CD8-positive, alpha-beta memory T cell (primary cell): ENCODE data around the gene TAX1BP1. TPM values are rescaled to one million over a fixed set of nuclear protein-coding genes. Genes with fewer than 3 reads are reported as not detected.

Experiments used
- CTCF ChIA-PET: fragments of 350-600 bp; sonication (Branson Sonifier 250); formaldehyde crosslinking; loops from one replicate; lab custom pipeline; 2021; ENCODE audit warnings: antibody characterized with exemption; lab: Charles Lee
- POLR2A ChIA-PET: fragments of 350-600 bp; sonication (Branson Sonifier 250); formaldehyde crosslinking; loops from one replicate; lab custom pipeline; 2021; ENCODE audit warnings: antibody characterized with exemption; lab: Charles Lee
- DNase-seq, 5 donors: peaks; one replicate each; pipeline versions ENCODE4 v3.0.0 to v3.0.0-alpha.2; 2020 to 2022; ENCODE audit warnings: mixed read lengths in 1 of 5
- H3K27ac ChIP-seq: one replicate; pipeline ENCODE4 v1.7.0; 2013; ENCODE audit warnings: low read depth, mild to moderate bottlenecking, low read length, moderate library complexity
- H3K27me3 ChIP-seq: 2 replicates; pipeline ENCODE4 v1.7.0; 2013; ENCODE audit warnings: low read length, mild to moderate bottlenecking; ENCODE audit not compliant: insufficient read depth, poor library complexity, severe bottlenecking
- H3K36me3 ChIP-seq: 2 replicates; pipeline ENCODE4 v1.7.0; 2013; ENCODE audit warnings: mild to moderate bottlenecking, low read length, moderate library complexity; ENCODE audit not compliant: insufficient read depth
- H3K4me1 ChIP-seq: 2 replicates; pipeline ENCODE4 v1.7.0; 2013; ENCODE audit warnings: mild to moderate bottlenecking, low read length, moderate library complexity; ENCODE audit not compliant: insufficient read depth
- H3K4me3 ChIP-seq: 2 replicates; pipeline ENCODE4 v1.7.0; 2013; ENCODE audit warnings: mild to moderate bottlenecking, low read length
- H3K9me3 ChIP-seq: 2 replicates; pipeline ENCODE4 v1.7.0; 2013; ENCODE audit warnings: mild to moderate bottlenecking, low read length
- H3K27ac Mint-ChIP-seq, 8 donors: one replicate each; pipeline ENCODE4 v1.8.0; 2020 to 2021; ENCODE audit warnings: mixed read lengths in 8 of 8, mild to moderate bottlenecking in 6 of 8, inconsistent platforms in 3 of 8, moderate library complexity in 3 of 8
- H3K27me3 Mint-ChIP-seq, 2 donors: one replicate each; pipeline ENCODE4 v1.8.0; 2020 to 2021; ENCODE audit warnings: mixed read lengths in 2 of 2, mild to moderate bottlenecking in 1 of 2, moderate library complexity in 1 of 2
- H3K36me3 Mint-ChIP-seq, 3 donors: one replicate each; pipeline ENCODE4 v1.8.0; 2020 to 2021; ENCODE audit warnings: mixed read lengths in 3 of 3, inconsistent platforms in 1 of 3, mild to moderate bottlenecking in 1 of 3
- H3K4me1 Mint-ChIP-seq, 3 donors: one replicate each; pipeline ENCODE4 v1.8.0; 2020 to 2021; ENCODE audit warnings: mixed read lengths in 3 of 3, inconsistent platforms in 1 of 3, mild to moderate bottlenecking in 1 of 3
- H3K4me3 Mint-ChIP-seq, 7 donors: one replicate each; pipeline ENCODE4 v1.8.0; 2020 to 2021; ENCODE audit warnings: mixed read lengths in 7 of 7, mild to moderate bottlenecking in 6 of 7, moderate library complexity in 4 of 7, inconsistent platforms in 2 of 7
- H3K9me3 Mint-ChIP-seq, 5 donors: one replicate each; pipeline ENCODE4 v1.8.0; 2020 to 2022; ENCODE audit warnings: mixed read lengths in 5 of 5, mild to moderate bottlenecking in 3 of 5, moderate library complexity in 2 of 5, inconsistent platforms in 1 of 5
- polyA plus RNA-seq: library from polyadenylated mRNA; unstranded; fragments of 300-500 nt; fragmentation: Illumina TruSeq; gene quantifications from one replicate; pipeline ENCODE4 v1.2.3, GENCODE V29; 2021
- total RNA-seq, 2 experiments: library from RNA; stranded (reverse); gene quantifications; one replicate each; pipeline ENCODE4 v1.2.3, GENCODE V29; 2021

Gene TAX1BP1
- total and polyA plus RNA-seq, 3 experiments from 2014 or later, result 80.8 to 135 (median 82.1) TPM

- H3K9me3 Mint-ChIP-seq, result no peaks in the 10 kb centered on the region
- Histone ChIP-seq H3K4me3 (no peak overlapping the region), H3K9me3 (no peaks in the 10 kb centered on the region), H3K27me3 (no peaks in the 10 kb centered on the region), H3K4me1 (no peaks in the 10 kb centered on the region), H3K36me3 (peaks cover 17% of the 10 kb centered on the region), H3K27ac (no peak overlapping the region)
- H3K27ac Mint-ChIP-seq, result no peak overlapping the region
- peaks cover 8 to 19% (median 10%) of the 10 kb centered on the region in 3 donors for H3K4me1 Mint-ChIP-seq
- no peaks in the 10 kb centered on the region for H3K27me3 Mint-ChIP-seq
- H3K4me3 Mint-ChIP-seq, result no peak overlapping the region
- ChIA-PET CTCF (interaction anchor here (1.1 kb wide), 1 partner anchor 125 kb away, joined by 3 read pairs; the partner anchor contains the start of gene HIBADH), POLR2A (no interaction called here)
- DNase-seq, result no peak
- H3K36me3 Mint-ChIP-seq, result peaks cover 13 to 78% (median 16%) of the 10 kb centered on the region in 3 donors
Observed at GRCh38 chr7:27788437-27788836, 48.5 kb downstream of the TAX1BP1 start.

- Histone ChIP-seq H3K27ac (no peak overlapping the region), H3K27me3 (no peaks in the 10 kb centered on the region), H3K36me3 (peaks cover 26% of the 10 kb centered on the region), H3K4me1 (no peaks in the 10 kb centered on the region), H3K4me3 (no peak overlapping the region), H3K9me3 (no peaks in the 10 kb centered on the region)
- Mint-ChIP-seq H3K27ac (peak overlapping the region in 1 of 8 donors; percentile 66), H3K27me3 (no peaks in the 10 kb centered on the region), H3K36me3 (peaks cover 0 to 79% (median 21%) of the 10 kb centered on the region in 3 donors), H3K9me3 (no peaks in the 10 kb centered on the region), H3K4me1 (peaks cover 0 to 6% (median 3%) of the 10 kb centered on the region in 3 donors), H3K4me3 (no peak overlapping the region)
- POLR2A ChIA-PET, result no interaction called here
- CTCF ChIA-PET, result no interaction called here
- no peak for DNase-seq
Observed at GRCh38 chr7:27793780-27794179, 53.8 kb downstream of the TAX1BP1 start.

GRCh38 chr7:27795977-27796376 is 56.0 kb downstream of the TAX1BP1 start:
- no peak for DNase-seq
- Mint-ChIP-seq H3K4me3 (no peak overlapping the region), H3K36me3 (peaks cover 0 to 79% (median 23%) of the 10 kb centered on the region in 3 donors), H3K4me1 (peaks cover 0 to 5% (median 2%) of the 10 kb centered on the region in 3 donors), H3K9me3 (no peaks in the 10 kb centered on the region), H3K27ac (peak overlapping the region in 1 of 8 donors; percentile 5), H3K27me3 (no peaks in the 10 kb centered on the region)
- Histone ChIP-seq H3K4me1 (no peaks in the 10 kb centered on the region), H3K36me3 (peaks cover 26% of the 10 kb centered on the region), H3K27me3 (no peaks in the 10 kb centered on the region), H3K9me3 (no peaks in the 10 kb centered on the region), H3K27ac (no peak overlapping the region), H3K4me3 (no peak overlapping the region)
- POLR2A ChIA-PET, result no interaction called here
- CTCF ChIA-PET, result interaction anchor here (1.2 kb wide), 1 partner anchor 11 kb away, joined by 3 read pairs; no protein-coding TSS in a partner anchor

- H3K9me3 Mint-ChIP-seq, result no peaks in the 10 kb centered on the region
- DNase-seq, result no peak
- ChIA-PET CTCF (interaction anchor here (0.7 kb wide), 1 partner anchor 14 kb away, joined by 3 read pairs; no protein-coding TSS in a partner anchor), POLR2A (no interaction called here)
- no peak overlapping the region for H3K4me3 ChIP-seq
- no peaks in the 10 kb centered on the region for H3K27me3 ChIP-seq
- H3K36me3 ChIP-seq, result peaks cover 17% of the 10 kb centered on the region
- no peaks in the 10 kb centered on the region for H3K27me3 Mint-ChIP-seq
- peaks cover 0 to 72% (median 18%) of the 10 kb centered on the region in 3 donors for H3K36me3 Mint-ChIP-seq
- H3K4me3 Mint-ChIP-seq, result no peak overlapping the region
- H3K27ac Mint-ChIP-seq, result no peak overlapping the region
- peaks cover 0 to 13% (median 11%) of the 10 kb centered on the region in 3 donors for H3K4me1 Mint-ChIP-seq
- no peaks in the 10 kb centered on the region for H3K9me3 ChIP-seq
- no peaks in the 10 kb centered on the region for H3K4me1 ChIP-seq
- H3K27ac ChIP-seq, result no peak overlapping the region
Observed at GRCh38 chr7:27799212-27799611, 59.2 kb downstream of the TAX1BP1 start.

- no peaks in the 10 kb centered on the region for H3K27me3 Mint-ChIP-seq
- no peak for DNase-seq
- no peak overlapping the region for H3K27ac Mint-ChIP-seq
- H3K36me3 Mint-ChIP-seq, result peaks cover 0 to 64% (median 15%) of the 10 kb centered on the region in 3 donors
- H3K36me3 ChIP-seq, result peaks cover 9% of the 10 kb centered on the region
- no peaks in the 10 kb centered on the region for H3K4me1 ChIP-seq
- H3K27me3 ChIP-seq, result no peaks in the 10 kb centered on the region
- POLR2A ChIA-PET, result no interaction called here
- H3K4me1 Mint-ChIP-seq, result peaks cover 8 to 28% (median 15%) of the 10 kb centered on the region in 3 donors
- no peaks in the 10 kb centered on the region for H3K9me3 Mint-ChIP-seq
- H3K27ac ChIP-seq, result no peak overlapping the region
- no peak overlapping the region for H3K4me3 ChIP-seq
- no peak overlapping the region for H3K4me3 Mint-ChIP-seq
- CTCF ChIA-PET, result no interaction called here
- no peaks in the 10 kb centered on the region for H3K9me3 ChIP-seq
Observed at GRCh38 chr7:27802999-27803398, 63.0 kb downstream of the TAX1BP1 start.

GRCh38 chr7:27804139-27804538 is 64.2 kb downstream of the TAX1BP1 start:
- peaks cover 14 to 32% (median 17%) of the 10 kb centered on the region in 3 donors for H3K4me1 Mint-ChIP-seq
- no peak overlapping the region for H3K4me3 Mint-ChIP-seq
- no peak overlapping the region for H3K4me3 ChIP-seq
- CTCF ChIA-PET, result no interaction called here
- no peak for DNase-seq
- H3K9me3 Mint-ChIP-seq, result no peaks in the 10 kb centered on the region
- H3K27me3 Mint-ChIP-seq, result no peaks in the 10 kb centered on the region
- H3K27ac ChIP-seq, result no peak overlapping the region
- no peaks in the 10 kb centered on the region for H3K4me1 ChIP-seq
- peak overlapping the region in 1 of 8 donors; percentile 13 for H3K27ac Mint-ChIP-seq
- no peaks in the 10 kb centered on the region for H3K9me3 ChIP-seq
- no peaks in the 10 kb centered on the region for H3K27me3 ChIP-seq
- peaks cover 0 to 64% (median 12%) of the 10 kb centered on the region in 3 donors for H3K36me3 Mint-ChIP-seq
- POLR2A ChIA-PET, result no interaction called here
- peaks cover 9% of the 10 kb centered on the region for H3K36me3 ChIP-seq

- no peak overlapping the region for H3K27ac ChIP-seq
- H3K36me3 ChIP-seq, result no peaks in the 10 kb centered on the region
- CTCF ChIA-PET, result no interaction called here
- Mint-ChIP-seq H3K4me3 (no peak overlapping the region), H3K36me3 (peaks cover 0 to 65% (median 3%) of the 10 kb centered on the region in 3 donors), H3K27me3 (no peaks in the 10 kb centered on the region), H3K9me3 (no peaks in the 10 kb centered on the region), H3K27ac (no peak overlapping the region), H3K4me1 (peaks cover 22 to 38% (median 35%) of the 10 kb centered on the region in 3 donors)
- H3K4me1 ChIP-seq, result no peaks in the 10 kb centered on the region
- POLR2A ChIA-PET, result no interaction called here
- DNase-seq, result no peak
- H3K4me3 ChIP-seq, result no peak overlapping the region
- H3K9me3 ChIP-seq, result no peaks in the 10 kb centered on the region
- H3K27me3 ChIP-seq, result no peaks in the 10 kb centered on the region
Observed at GRCh38 chr7:27808626-27809025, 68.7 kb downstream of the TAX1BP1 start.

GRCh38 chr7:27810186-27810585 is 70.2 kb downstream of the TAX1BP1 start:
- Histone ChIP-seq H3K27me3 (no peaks in the 10 kb centered on the region), H3K4me3 (no peak overlapping the region), H3K9me3 (no peaks in the 10 kb centered on the region), H3K4me1 (no peaks in the 10 kb centered on the region), H3K36me3 (no peaks in the 10 kb centered on the region), H3K27ac (no peak overlapping the region)
- H3K4me1 Mint-ChIP-seq, result peaks cover 20 to 35% (median 29%) of the 10 kb centered on the region in 3 donors
- H3K27me3 Mint-ChIP-seq, result no peaks in the 10 kb centered on the region
- H3K4me3 Mint-ChIP-seq, result no peak overlapping the region
- POLR2A ChIA-PET, result no interaction called here
- peaks cover 0 to 65% (median 11%) of the 10 kb centered on the region in 3 donors for H3K36me3 Mint-ChIP-seq
- DNase-seq, result no peak
- CTCF ChIA-PET, result no interaction called here
- H3K27ac Mint-ChIP-seq, result peak overlapping the region in 1 of 8 donors; percentile 62
- H3K9me3 Mint-ChIP-seq, result no peaks in the 10 kb centered on the region
